ENCODE measurements around the gene ALDH7A1. TPM values are rescaled to one million over a fixed set of nuclear protein-coding genes. Genes with fewer than 3 reads are reported as not detected.

The ALDH7A1 gene
- total RNA-seq (10 to 100 TPM; 12.3 to 67.6 (median 45.0) TPM), polyA plus RNA-seq (10 to 100 TPM; 21.3 to 27.0 TPM)
- long read RNA-seq, donor 1, full-length matches to known transcripts, result 46 of 50 reads
- long read RNA-seq, donor 1, partial matches to known transcripts, result 1 of 50 reads
- long read RNA-seq, donor 1, other reads (novel, unspliced or antisense), result 3 of 50 reads
- long read RNA-seq, donor 2, full-length matches to known transcripts, result 83 of 93 reads
- long read RNA-seq, donor 2, partial matches to known transcripts, result 5 of 93 reads
- long read RNA-seq, donor 2, other reads (novel, unspliced or antisense), result 5 of 93 reads
- long read RNA-seq, donor 3, full-length matches to known transcripts, result 16 of 19 reads
- long read RNA-seq, donor 3, partial matches to known transcripts, result 2 of 19 reads
- long read RNA-seq, donor 3, other reads (novel, unspliced or antisense), result 1 of 19 reads

DNA sequence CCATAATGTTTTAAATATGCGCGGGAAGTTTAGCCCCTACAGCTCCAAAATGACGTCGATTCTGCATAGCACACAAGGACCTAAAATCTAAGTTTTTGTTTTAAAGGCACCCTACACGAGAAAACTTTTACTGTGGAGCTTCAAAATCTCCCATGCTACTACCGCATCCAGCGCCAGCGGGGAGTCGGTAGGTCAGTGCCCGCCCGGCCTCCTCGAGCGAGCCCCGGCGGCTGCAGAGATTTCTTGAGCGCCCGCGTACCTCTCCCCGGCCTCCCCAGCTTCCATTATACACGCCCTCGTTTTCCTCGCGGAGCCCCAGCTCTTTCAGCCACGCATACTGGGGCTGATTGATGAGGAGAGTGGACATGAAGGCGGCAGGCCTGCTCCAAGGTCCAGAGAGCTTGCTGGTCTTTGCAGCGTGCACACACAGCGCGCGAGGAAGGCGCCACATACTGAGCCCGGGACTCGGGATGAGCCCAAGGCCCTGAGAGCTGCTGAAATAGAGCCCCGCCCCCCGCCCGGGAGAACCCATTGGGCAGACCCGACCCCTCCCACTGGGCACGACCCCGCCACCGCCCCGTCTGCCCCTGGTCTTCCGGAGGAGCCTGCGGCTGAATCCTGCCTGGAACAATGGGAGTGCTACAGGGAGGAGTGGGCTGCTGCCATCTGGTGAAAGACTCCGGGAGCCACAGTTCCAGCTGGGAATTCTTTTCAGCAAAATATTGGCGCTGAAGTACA lies at the start of gene ALDH7A1:
ALDH7A1 (minus strand) TSS at position 472 of the 738 bp plus-strand sequence; CDS start at position 451, 21 bp downstream.
- 0 to 1% (median 0%) methylated on average over 23 to 44 of the region's 44 CpGs for WGBS, 4 donors
- DNase-seq (peak; percentile 93 to 96 (median 95)), ATAC-seq (peak; percentile 96 to 97 (median 96))
- Histone ChIP-seq H3K27ac (peak within 1 kb of the TSS in 11 of 12 donors; percentile 62 to 93 (median 77)), H3K36me3 (peaks cover 0 to 25% (median 20%) of the 10 kb centered on the region in 9 donors), H3K9me3 (no peaks in the 10 kb centered on the region), H3K27me3 (no peaks in the 10 kb centered on the region), H3K4me3 (peak within 1 kb of the TSS; percentile 33 to 83 (median 72)), H3K4me1 (peaks cover 0 to 23% (median 12%) of the 10 kb centered on the region in 12 donors)
- peak in 1 of 2 donors; percentile 68 for TF ChIP-seq POLR2A (IDR thresholded peaks at IDR 0.05)
- TF ChIP-seq, protein P1, sequence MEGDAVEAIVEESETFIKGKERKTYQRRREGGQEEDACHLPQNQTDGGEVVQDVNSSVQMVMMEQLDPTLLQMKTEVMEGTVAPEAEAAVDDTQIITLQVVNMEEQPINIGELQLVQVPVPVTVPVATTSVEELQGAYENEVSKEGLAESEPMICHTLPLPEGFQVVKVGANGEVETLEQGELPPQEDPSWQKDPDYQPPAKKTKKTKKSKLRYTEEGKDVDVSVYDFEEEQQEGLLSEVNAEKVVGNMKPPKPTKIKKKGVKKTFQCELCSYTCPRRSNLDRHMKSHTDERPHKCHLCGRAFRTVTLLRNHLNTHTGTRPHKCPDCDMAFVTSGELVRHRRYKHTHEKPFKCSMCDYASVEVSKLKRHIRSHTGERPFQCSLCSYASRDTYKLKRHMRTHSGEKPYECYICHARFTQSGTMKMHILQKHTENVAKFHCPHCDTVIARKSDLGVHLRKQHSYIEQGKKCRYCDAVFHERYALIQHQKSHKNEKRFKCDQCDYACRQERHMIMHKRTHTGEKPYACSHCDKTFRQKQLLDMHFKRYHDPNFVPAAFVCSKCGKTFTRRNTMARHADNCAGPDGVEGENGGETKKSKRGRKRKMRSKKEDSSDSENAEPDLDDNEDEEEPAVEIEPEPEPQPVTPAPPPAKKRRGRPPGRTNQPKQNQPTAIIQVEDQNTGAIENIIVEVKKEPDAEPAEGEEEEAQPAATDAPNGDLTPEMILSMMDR (IDR thresholded peaks at IDR 0.05), result peak; percentile 20 to 70 (median 38)
- intact Hi-C loops (cut with DNase I), result loop anchor here in 7 of 10 donors (2.0 to 5.0 kb wide), 5 partner anchors 240 to 258 kb away; no protein-coding TSS in a partner anchor

DNA sequence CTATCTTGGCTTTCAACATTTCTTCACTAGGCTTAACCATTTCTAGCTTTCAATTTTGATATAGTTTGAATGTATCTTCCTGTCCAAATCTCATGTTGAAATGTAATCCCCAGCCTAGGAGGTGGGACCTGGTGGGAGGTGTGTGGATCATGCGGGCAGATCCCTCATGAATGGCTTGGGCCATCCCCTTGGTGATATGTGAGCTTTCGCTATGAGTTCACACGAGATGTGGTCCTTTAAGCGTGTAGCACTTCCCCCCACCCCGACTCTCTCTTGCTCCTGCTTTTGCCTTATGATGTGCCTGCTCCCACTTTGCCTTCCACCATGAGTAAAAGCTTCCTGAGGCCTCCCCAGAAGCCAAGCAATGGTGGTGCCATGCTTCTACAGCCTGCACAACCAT lies 46.4 kb upstream of the ALDH7A1 start:
- Histone ChIP-seq H3K27me3 (no peaks in the 10 kb centered on the region), H3K27ac (no peak overlapping the region), H3K36me3 (no peaks in the 10 kb centered on the region), H3K4me3 (no peak overlapping the region), H3K9me3 (peaks cover 0 to 17% (median 2%) of the 10 kb centered on the region in 12 donors), H3K4me1 (no peaks in the 10 kb centered on the region)
- intact Hi-C loops (cut with DNase I), result no loop called here
- TF ChIP-seq POLR2A (IDR thresholded peaks at IDR 0.05), result no peak
- TF ChIP-seq, protein P1 (IDR thresholded peaks at IDR 0.05), result no peak
- ATAC-seq (no peak), DNase-seq (no peak)
- 90 to 96% (median 92%) methylated on average over 5 of the region's 5 CpGs for WGBS, 4 donors

- DNase-seq (no peak), ATAC-seq (no peak)
- 68 to 82% (median 75%) methylated on average over 1 of the region's 1 CpG for WGBS, 4 donors
- TF ChIP-seq, protein P1 (IDR thresholded peaks at IDR 0.05), result no peak
- no peak for TF ChIP-seq POLR2A (IDR thresholded peaks at IDR 0.05)
- peaks cover 0 to 14% (median 2%) of the 10 kb centered on the region in 12 donors for H3K9me3 ChIP-seq
- no peaks in the 10 kb centered on the region for H3K4me1 ChIP-seq
- no peak overlapping the region for H3K4me3 ChIP-seq
- intact Hi-C loops (cut with DNase I), result no loop called here
- no peaks in the 10 kb centered on the region for H3K27me3 ChIP-seq
- no peak overlapping the region for H3K27ac ChIP-seq
- no peaks in the 10 kb centered on the region for H3K36me3 ChIP-seq
These were observed 45.8 kb upstream of the ALDH7A1 start for GRCh38 chr5:126640866-126641265.

- ATAC-seq (no peak), DNase-seq (no peak)
- H3K36me3 ChIP-seq, result no peaks in the 10 kb centered on the region
- no peaks in the 10 kb centered on the region for H3K9me3 ChIP-seq
- H3K4me1 ChIP-seq, result no peaks in the 10 kb centered on the region
- no peak overlapping the region for H3K27ac ChIP-seq
- 81 to 92% (median 87%) methylated on average over 1 of the region's 1 CpG for WGBS, 4 donors
- no peak overlapping the region for H3K4me3 ChIP-seq
- no peaks in the 10 kb centered on the region for H3K27me3 ChIP-seq
- no peak for TF ChIP-seq POLR2A (IDR thresholded peaks at IDR 0.05)
- TF ChIP-seq, protein P1 (IDR thresholded peaks at IDR 0.05), result no peak
- intact Hi-C loops (cut with DNase I), result no loop called here
These were observed 41.9 kb upstream of the ALDH7A1 start for GRCh38 chr5:126636956-126637355.
